Measurements from ENCODE around the gene KRT86. TPM values are rescaled to one million over a fixed set of nuclear protein-coding genes. Genes with fewer than 3 reads are reported as not detected.
"Not testable (repeated sequence)": the region's sequence is repeated elsewhere in the genome, so short reads cannot be mapped to it uniquely, and the experiment has no call there.

KRT86 gene
- total RNA-seq, 1 donor from 2014 or later = 0.52 TPM

DNA sequence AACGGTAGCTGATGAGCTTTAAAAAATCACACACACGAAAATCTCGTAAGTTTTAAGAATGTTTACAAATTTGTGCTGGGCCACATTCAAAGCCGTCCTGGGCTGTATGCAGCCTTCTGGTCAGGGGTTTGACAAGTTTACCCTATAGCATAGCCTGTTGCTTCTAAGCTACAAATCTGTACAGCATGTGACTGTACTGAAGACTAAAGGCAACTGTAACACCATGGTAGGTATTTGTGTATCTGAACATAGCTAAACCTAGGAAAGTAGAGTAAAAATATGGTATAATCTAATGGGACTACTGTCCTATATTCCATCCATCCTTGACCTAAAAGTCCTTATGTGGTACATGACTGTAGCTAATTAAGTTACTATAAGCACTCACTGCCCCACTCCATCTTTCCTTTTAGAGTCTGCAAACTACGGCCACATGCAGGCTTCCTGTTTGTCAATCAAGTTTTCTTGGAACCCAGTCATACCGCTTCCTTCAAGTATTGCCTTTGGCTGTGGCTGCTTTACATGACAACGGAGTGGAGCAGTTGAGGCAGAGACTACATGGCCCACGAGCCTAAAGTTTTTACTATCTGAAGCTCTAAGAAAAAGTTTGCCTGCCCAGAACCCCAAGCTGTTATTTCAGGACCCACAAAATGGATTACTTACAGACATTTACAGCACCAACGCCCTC lies 22.9 kb upstream of the KRT86 start:
- H3K27me3 ChIP-seq (ENCODE audit: control insufficient read depth in 3 of 3, insufficient read depth in 3 of 3, low read length in 3 of 3) = peaks cover 6 to 28% (median 16%) of the 10 kb centered on the region in 3 donors
- peaks cover 26 to 35% (median 34%) of the 10 kb centered on the region in 3 donors for H3K4me1 ChIP-seq (ENCODE audit: control insufficient read depth in 3 of 3, insufficient read depth in 3 of 3, low read length in 3 of 3)
- H3K9me3 ChIP-seq (ENCODE audit: control insufficient read depth in 3 of 3, low read length in 3 of 3) = no peaks in the 10 kb centered on the region
- H3K36me3 ChIP-seq (ENCODE audit: control insufficient read depth in 3 of 3, insufficient read depth in 3 of 3, low read length in 3 of 3) = no peaks in the 10 kb centered on the region
- no peak overlapping the region for H3K4me3 ChIP-seq (ENCODE audit: low read length in 3 of 3)
- H3K27ac ChIP-seq (ENCODE audit: low read depth, low read length) = no peak overlapping the region
- H3K9ac ChIP-seq (ENCODE audit: low read depth in 1 of 3, low read length in 3 of 3) = no peak overlapping the region

DNA sequence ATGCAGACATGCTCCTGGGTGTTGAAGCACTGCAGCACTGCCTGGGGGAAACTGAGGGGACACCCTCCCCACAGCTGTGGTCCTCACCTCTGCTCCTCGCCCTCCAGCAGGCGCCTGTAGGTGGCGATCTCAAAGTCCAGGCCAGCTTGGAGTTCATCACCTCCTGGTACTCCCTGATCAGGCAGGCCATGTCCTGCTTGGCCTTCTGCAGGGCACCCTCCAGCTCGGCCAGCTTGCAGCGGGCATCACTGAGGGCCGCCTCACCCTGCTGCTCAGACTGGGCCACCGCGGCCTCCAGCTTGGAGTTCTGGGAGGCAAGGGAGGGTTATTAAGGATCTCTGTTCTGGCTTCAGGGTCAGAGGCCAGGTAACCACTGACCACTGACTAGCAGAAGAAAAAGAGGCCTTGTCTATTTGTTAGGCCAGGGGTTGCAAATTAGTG lies 22.2 kb upstream of the KRT86 start:
- H3K4me3 ChIP-seq (ENCODE audit: low read length in 3 of 3); H3K9ac ChIP-seq (ENCODE audit: low read depth in 1 of 3, low read length in 3 of 3); H3K27ac ChIP-seq (ENCODE audit: low read depth, low read length); H3K9me3 ChIP-seq (ENCODE audit: control insufficient read depth in 3 of 3, low read length in 3 of 3); H3K36me3 ChIP-seq (ENCODE audit: control insufficient read depth in 3 of 3, insufficient read depth in 3 of 3, low read length in 3 of 3): not testable (repeated sequence)
- H3K27me3 ChIP-seq (ENCODE audit: control insufficient read depth in 3 of 3, insufficient read depth in 3 of 3, low read length in 3 of 3) = peaks cover 12 to 35% (median 22%) of the 10 kb centered on the region in 3 donors
- peaks cover 20 to 28% (median 27%) of the 10 kb centered on the region in 3 donors for H3K4me1 ChIP-seq (ENCODE audit: control insufficient read depth in 3 of 3, insufficient read depth in 3 of 3, low read length in 3 of 3)

DNA sequence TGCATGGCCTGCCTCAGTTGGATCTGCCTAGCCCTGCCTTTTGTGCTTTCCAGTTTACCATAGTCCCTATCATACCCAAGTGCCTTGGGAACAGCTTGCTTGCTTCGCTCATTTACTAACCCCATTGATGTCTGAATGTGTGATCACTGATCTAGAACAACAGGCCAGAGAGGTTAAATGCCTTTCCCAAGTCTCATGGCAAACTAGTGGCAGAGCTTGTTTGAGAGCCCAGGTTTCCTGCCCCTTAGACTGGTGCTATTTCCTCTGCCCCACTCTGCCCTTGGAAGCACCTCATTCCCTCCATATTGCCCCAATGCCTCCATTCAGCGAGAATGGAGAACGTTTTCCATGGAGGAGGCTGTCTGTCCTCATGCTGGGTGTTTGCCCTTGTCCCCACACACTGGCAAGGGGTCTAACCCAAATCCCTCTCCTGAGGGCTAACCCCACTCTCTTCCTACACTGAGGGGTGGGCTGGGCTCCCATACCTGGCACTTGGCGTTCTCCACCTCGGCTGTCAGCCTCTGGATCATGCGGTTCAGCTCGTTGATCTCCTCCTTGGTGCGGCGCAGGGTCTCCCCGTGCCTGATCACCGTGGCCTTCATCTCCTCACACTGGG lies 21.6 kb upstream of the KRT86 start:
- Histone ChIP-seq H3K27me3 (ENCODE audit: control insufficient read depth in 3 of 3, insufficient read depth in 3 of 3, low read length in 3 of 3) (peaks cover 17 to 37% (median 26%) of the 10 kb centered on the region in 3 donors), H3K36me3 (ENCODE audit: control insufficient read depth in 3 of 3, insufficient read depth in 3 of 3, low read length in 3 of 3) (no peaks in the 10 kb centered on the region), H3K4me1 (ENCODE audit: control insufficient read depth in 3 of 3, insufficient read depth in 3 of 3, low read length in 3 of 3) (peaks cover 13 to 22% (median 21%) of the 10 kb centered on the region in 3 donors), H3K9me3 (ENCODE audit: control insufficient read depth in 3 of 3, low read length in 3 of 3) (no peaks in the 10 kb centered on the region), H3K4me3 (ENCODE audit: low read length in 3 of 3) (no peak overlapping the region), H3K9ac (ENCODE audit: low read depth in 1 of 3, low read length in 3 of 3) (no peak overlapping the region), H3K27ac (ENCODE audit: low read depth, low read length) (no peak overlapping the region)

DNA sequence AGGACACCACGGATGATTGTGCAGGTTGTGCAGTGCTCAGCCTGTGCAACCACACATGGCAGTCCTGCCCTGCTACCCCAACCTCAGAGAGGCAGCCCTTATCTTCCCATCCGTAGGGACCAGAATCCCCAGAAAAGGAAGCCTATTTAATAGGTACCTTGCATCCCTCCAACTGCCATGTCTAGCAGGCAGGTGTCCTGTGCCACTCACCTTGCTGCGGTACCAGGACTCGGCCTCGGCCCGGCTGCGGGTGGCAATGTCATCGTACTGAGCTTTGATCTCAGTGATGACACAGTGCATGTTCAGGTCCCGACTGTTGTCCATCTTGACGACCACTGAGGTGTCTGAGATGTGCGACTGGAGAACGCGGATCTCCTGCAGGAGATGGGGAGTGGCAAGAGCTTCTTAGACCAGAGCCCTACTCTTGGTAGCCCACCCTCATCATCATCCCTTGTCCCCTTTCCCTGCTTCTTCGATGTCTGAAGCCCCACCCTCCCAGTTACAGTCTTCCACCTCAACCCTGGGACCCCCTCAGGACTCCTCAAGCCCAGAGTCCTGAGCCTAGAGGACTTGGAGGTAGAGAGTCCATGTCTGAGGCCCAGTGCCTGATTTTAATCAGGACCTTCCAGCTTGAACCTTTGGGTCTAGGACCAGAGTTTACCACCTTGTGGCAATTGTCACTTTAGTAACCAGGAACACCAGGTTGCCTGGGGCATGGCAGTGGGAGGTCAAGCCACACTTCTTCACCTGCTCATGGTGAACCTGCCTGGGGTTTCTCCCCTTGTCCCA lies 20.9 kb upstream of the KRT86 start:
- H3K36me3 ChIP-seq (ENCODE audit: control insufficient read depth in 3 of 3, insufficient read depth in 3 of 3, low read length in 3 of 3) = no peaks in the 10 kb centered on the region
- H3K9ac ChIP-seq (ENCODE audit: low read depth in 1 of 3, low read length in 3 of 3) = no peak overlapping the region
- H3K27me3 ChIP-seq (ENCODE audit: control insufficient read depth in 3 of 3, insufficient read depth in 3 of 3, low read length in 3 of 3) = peaks cover 20 to 41% (median 32%) of the 10 kb centered on the region in 3 donors

DNA sequence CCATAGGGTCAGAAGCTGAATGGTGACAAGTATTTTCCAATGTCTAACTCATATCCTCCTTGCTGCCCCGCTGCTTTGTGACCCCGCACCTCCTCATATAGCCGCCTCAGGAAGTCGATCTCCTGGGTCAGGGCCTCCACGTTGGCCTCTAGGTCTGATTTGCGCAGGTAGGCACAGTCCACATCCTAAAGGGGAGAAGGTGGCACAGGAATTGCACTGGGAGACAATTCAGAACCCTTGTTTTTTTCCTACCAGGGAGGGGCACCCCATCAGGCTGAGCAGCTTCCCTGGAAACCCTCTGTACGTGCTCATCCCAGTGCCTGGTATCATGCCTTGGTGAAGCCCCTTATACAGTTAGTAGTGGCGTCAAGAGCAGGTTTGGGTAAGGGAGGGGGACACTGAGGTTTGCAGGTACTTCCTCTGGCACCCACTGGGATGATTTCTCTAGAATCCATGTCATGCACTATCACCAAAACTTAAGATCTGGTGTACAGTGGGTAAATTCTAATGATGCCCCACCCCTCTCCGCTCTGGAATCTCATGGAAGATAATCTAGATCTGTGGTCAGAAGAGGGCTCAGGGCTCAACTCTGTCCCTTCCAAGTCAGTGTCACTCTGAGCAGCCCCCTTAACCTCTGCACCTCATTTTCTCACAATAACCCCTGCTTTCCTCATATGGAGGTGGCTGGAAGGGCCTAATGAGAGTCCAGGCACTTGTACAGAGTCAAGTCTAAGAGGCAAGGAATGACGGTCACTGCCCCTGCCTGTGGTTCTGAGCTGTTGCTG lies 20.1 kb upstream of the KRT86 start:
- Histone ChIP-seq H3K4me1 (ENCODE audit: control insufficient read depth in 3 of 3, insufficient read depth in 3 of 3, low read length in 3 of 3) (peaks cover 3 to 9% (median 7%) of the 10 kb centered on the region in 3 donors), H3K27me3 (ENCODE audit: control insufficient read depth in 3 of 3, insufficient read depth in 3 of 3, low read length in 3 of 3) (peaks cover 26 to 44% (median 39%) of the 10 kb centered on the region in 3 donors), H3K36me3 (ENCODE audit: control insufficient read depth in 3 of 3, insufficient read depth in 3 of 3, low read length in 3 of 3) (no peaks in the 10 kb centered on the region), H3K9me3 (ENCODE audit: control insufficient read depth in 3 of 3, low read length in 3 of 3) (no peaks in the 10 kb centered on the region), H3K4me3 (ENCODE audit: low read length in 3 of 3) (no peak overlapping the region), H3K9ac (ENCODE audit: low read depth in 1 of 3, low read length in 3 of 3) (no peak overlapping the region), H3K27ac (ENCODE audit: low read depth, low read length) (no peak overlapping the region)

More for the DNA sequence above, 20.9 kb upstream of the KRT86 start:
- H3K4me3 ChIP-seq (ENCODE audit: low read length in 3 of 3) = no peak overlapping the region
- no peak overlapping the region for H3K27ac ChIP-seq (ENCODE audit: low read depth, low read length)
- H3K9me3 ChIP-seq (ENCODE audit: control insufficient read depth in 3 of 3, low read length in 3 of 3) = no peaks in the 10 kb centered on the region
- H3K4me1 ChIP-seq (ENCODE audit: control insufficient read depth in 3 of 3, insufficient read depth in 3 of 3, low read length in 3 of 3) = peaks cover 11 to 15% (median 14%) of the 10 kb centered on the region in 3 donors

DNA sequence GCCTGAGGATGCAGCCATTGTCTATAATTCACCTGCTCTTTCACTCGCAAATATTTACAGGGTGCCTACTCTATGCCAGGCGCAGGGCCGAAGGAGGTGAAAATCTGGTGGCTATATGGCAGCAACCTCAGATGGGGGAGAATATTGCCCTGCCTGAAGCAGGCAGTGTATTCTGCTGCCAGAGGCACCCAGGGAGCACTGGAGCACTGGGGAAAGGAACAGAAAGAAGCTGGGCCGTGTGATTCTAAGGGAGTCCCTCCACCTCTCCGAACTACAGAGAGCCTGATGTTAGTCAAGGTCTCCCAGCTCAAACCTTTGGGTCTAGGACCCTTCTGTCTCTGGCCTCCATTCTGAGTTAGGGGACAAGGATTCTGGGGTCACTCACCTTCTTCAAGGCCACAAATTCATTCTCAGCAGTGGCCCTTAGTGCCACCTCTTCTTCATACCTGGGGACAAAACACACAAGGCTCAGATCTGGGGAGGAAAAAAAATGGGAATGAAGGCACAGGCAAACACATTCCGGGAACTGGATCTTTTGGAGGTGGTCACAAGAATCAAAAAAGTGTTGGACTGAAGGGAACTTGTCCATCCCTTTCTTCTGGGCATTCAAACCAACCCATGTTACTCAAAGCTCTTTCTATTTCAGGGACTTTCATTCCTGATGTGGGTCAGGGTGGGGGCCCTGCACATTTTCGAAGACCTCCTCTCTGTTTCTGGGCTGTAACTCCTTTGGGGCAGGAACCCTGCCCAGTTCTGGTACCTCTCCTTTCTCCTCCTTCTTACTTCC lies 19.3 kb upstream of the KRT86 start:
- peaks cover 0 to 4% (median 0%) of the 10 kb centered on the region in 3 donors for H3K4me1 ChIP-seq (ENCODE audit: control insufficient read depth in 3 of 3, insufficient read depth in 3 of 3, low read length in 3 of 3)
- H3K9me3 ChIP-seq (ENCODE audit: control insufficient read depth in 3 of 3, low read length in 3 of 3) = no peaks in the 10 kb centered on the region
- H3K27ac ChIP-seq (ENCODE audit: low read depth, low read length) = no peak overlapping the region
- peaks cover 27 to 44% (median 43%) of the 10 kb centered on the region in 3 donors for H3K27me3 ChIP-seq (ENCODE audit: control insufficient read depth in 3 of 3, insufficient read depth in 3 of 3, low read length in 3 of 3)
- H3K9ac ChIP-seq (ENCODE audit: low read depth in 1 of 3, low read length in 3 of 3) = no peak overlapping the region
- no peak overlapping the region for H3K4me3 ChIP-seq (ENCODE audit: low read length in 3 of 3)
- H3K36me3 ChIP-seq (ENCODE audit: control insufficient read depth in 3 of 3, insufficient read depth in 3 of 3, low read length in 3 of 3) = no peaks in the 10 kb centered on the region

DNA sequence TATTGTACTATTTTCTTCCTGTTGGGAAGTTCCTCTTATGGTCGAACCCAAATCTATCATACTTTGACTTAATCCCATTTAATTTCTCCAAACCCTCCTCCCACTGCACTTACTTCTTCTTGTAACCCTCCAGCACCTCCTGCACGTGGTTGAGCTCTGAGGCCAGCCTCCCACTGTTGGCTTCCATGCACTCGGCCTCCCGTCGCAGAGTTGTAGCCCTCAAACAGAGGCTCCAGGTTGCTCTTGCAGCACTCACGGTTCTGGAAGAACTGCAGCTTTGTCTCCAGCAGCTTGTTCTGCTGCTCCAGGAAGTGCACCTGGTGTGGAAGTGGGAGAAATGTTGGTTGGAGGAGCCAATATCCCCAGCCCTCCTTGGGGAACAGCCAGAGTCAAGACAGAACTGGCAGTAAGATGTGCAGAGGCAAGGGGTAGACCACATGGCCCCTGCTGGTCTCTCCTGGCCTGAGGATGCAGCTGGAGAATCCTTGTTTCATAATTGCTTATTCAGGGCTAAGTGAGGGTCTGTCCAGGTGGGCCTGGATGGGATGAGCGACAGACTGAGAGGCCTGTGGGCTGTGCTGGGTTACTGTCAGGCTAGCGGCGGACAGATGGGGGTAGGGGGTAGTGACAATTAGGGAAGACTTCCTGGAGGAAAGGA lies 18.4 kb upstream of the KRT86 start:
- Histone ChIP-seq H3K4me3 (ENCODE audit: low read length in 3 of 3) (no peak overlapping the region), H3K27ac (ENCODE audit: low read depth, low read length) (no peak overlapping the region), H3K9me3 (ENCODE audit: control insufficient read depth in 3 of 3, low read length in 3 of 3) (no peaks in the 10 kb centered on the region), H3K4me1 (ENCODE audit: control insufficient read depth in 3 of 3, insufficient read depth in 3 of 3, low read length in 3 of 3) (peaks cover 0 to 4% (median 0%) of the 10 kb centered on the region in 3 donors), H3K27me3 (ENCODE audit: control insufficient read depth in 3 of 3, insufficient read depth in 3 of 3, low read length in 3 of 3) (peaks cover 27 to 44% (median 37%) of the 10 kb centered on the region in 3 donors), H3K9ac (ENCODE audit: low read depth in 1 of 3, low read length in 3 of 3) (no peak overlapping the region), H3K36me3 (ENCODE audit: control insufficient read depth in 3 of 3, insufficient read depth in 3 of 3, low read length in 3 of 3) (no peaks in the 10 kb centered on the region)

DNA sequence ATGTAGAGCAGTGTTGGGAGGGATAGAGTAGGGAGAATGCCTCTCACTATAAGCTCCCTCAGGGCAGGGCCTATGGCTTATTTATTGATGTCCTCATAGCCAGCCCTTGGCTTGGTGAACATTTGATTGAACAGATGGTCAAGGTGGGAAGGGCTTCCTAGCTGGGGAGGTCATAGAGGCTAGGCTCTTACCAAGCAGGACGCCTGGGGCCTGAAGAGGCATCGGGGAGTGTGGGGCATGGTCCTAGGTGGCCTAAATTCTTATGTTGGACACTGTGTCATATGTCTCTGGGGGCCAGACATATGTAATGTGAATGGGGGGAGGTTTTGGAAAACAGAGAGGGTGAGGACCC lies 17.9 kb upstream of the KRT86 start:
- Histone ChIP-seq H3K27ac (ENCODE audit: low read depth, low read length) (no peak overlapping the region), H3K27me3 (ENCODE audit: control insufficient read depth in 3 of 3, insufficient read depth in 3 of 3, low read length in 3 of 3) (peaks cover 28 to 47% (median 37%) of the 10 kb centered on the region in 3 donors), H3K4me3 (ENCODE audit: low read length in 3 of 3) (no peak overlapping the region), H3K36me3 (ENCODE audit: control insufficient read depth in 3 of 3, insufficient read depth in 3 of 3, low read length in 3 of 3) (no peaks in the 10 kb centered on the region), H3K9ac (ENCODE audit: low read depth in 1 of 3, low read length in 3 of 3) (no peak overlapping the region), H3K4me1 (ENCODE audit: control insufficient read depth in 3 of 3, insufficient read depth in 3 of 3, low read length in 3 of 3) (peaks cover 0 to 4% (median 0%) of the 10 kb centered on the region in 3 donors), H3K9me3 (ENCODE audit: control insufficient read depth in 3 of 3, low read length in 3 of 3) (no peaks in the 10 kb centered on the region)
